Inflammatory macrophage treated with lipopolysaccharide for 1 hour (primary cell): ENCODE measurements around the gene F5.

Experiments used
- DNase-seq, 2 donors: peaks; one replicate each; pipeline ENCODE4 v3.0.0-alpha.2; 2020 to 2022

F5 gene

DNA sequence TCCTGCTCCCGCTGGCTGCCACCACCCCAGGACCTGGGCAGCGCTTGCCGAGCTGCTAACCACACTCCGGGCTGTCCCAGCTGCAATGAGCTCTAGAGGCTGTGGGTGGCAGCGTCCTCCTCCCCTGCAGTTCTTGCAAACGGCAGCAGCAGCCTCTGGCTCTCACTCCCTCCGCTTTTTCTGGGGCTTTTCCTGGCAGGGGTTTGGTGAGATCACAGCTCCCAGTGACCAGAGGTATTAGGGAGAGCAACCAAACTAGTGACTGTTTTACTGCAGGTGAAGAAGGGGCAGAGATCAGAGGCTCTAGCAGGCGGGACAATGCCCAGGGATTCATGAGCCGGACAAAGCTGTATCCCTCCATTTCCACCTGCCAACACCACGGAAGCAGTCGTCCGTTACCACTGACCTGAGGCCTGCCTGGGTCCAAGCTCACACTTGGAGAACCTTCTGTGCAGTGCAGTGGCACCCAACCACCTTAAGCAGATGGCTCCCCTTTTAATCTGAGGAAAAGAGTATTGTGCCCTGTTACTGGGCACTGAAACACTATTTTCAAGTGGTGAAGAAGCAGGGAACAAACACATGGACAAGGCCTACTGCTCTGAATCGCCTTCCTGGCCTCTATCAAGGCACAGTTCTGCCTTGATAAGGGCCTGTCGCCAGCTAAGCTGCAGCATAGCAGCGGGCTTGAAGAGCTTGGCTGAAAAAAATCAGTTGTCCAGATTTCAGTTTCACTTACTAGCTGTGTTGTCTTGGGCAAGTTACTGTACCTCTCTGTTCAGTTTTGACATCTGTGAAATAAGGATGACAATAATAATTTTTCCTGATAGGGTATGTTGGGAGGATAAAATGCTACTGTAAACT, at the start of gene F5:
Gene F5, minus strand, starts transcription at position 87 of the 861 bp plus-strand sequence. CDS start 95 bp downstream, outside the sequence.
- peak; percentile 83 to 87 for DNase-seq

GRCh38 chr1:169634877-169635276, 48.6 kb upstream of the F5 start:
- no peak for DNase-seq

DNA sequence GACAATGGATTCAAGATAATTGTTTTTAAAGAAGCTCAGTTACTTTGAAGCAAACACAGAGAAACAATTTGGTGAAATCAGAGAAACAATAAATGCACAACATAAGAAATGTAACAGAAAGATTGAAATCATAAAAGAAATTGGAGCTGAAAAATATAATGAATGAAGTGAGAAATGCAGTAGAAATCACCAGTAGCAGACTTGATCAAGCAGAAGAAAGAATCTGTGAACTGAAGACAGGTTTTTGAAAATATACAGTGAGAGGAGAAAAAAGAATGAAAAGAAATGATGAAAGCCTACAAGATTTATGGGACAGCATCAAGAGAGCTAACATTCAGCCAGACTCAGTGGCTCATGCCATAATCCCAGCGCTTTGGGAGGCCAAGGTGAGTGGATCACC, 47.9 kb upstream of the F5 start:
- no peak for DNase-seq

GRCh38 chr1:169631249-169631648, 45.0 kb upstream of the F5 start:
- no peak for DNase-seq

GRCh38 chr1:169630006-169630405, 43.7 kb upstream of the F5 start, which contains the start of gene SELP:
Gene SELP (minus strand): TSS chr1:169630124. CDS start chr1:169630074, 50 bp downstream.
- DNase-seq = no peak

DNA sequence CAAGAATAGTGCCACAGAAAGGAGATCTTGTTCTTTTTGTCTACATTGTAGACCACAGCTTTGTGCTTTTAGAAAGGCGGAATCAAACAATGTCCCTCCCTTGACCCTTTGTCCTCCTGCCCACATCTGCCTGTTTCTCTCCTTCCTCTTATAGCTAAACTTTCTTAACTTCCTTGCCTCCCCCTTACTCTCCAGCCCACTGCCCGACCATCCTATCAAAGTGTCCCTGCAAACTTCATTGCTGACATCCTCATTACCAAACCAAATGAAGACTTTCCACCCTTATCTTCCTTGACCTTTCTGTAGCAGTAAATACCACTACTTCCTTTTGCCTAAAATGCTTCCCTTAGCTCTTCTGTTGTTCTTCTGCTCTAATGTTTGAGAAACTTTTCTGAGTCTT, 38.6 kb upstream of the F5 start:
- no peak for DNase-seq

- no peak for DNase-seq
Measured at GRCh38 chr1:169624122-169624521, 37.8 kb upstream of the F5 start.

DNA sequence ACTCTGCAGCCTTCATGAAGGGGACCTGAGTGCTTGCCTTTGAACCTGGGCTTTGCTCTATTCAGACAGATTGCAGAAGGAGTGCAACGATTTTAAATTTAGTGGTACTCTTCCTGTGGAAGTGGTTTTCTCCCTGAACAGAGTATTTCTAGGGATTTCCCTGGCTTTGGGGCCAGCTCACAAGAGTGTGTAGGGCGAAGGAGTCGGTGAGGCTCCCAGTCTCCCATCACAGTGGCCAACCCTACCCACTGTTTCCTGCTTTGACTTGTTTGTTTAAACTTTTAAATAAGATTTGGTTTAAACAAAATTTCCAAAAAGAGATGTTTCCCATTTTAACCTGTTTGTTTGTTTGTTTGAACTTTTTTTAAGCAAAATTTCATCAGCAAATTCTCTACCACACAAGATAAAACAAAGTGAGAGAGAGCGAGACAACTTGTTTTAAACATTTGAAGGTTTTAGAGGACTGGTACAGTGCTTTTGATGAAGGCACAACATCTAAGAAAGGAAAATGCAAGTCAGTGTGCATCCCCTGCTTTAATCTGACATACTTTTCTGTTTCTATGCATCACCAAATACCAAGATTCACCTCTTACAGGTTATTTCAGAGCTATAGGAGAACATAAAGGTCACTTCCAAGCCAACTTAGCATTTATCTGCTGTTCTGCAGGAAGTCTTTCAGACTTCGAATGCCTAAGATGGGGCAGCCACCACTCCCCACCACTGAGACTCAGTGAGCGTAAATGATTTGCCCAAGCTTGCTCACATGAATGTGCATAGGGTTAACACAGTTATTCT, 37.0 kb upstream of the F5 start:
- DNase-seq = no peak

DNA sequence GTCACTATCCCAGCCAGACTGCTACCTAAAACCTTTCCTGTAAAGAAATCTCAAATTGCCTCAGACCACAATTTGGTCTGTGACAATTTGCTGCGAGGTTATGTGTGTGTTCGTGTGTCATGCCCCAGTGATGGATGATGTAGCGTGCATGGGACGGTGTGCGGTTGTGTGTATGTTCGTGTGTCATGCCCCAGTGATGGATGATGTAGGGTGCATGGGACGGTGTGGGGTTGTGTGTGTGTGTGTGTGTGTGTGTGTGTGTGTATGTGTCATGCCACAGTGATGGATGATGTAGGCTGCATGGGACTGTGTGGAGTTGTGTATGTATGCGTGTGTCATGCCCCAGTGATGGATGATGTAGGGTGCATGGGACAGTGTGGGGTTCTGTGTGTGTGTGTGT, 34.3 kb upstream of the F5 start:
- no peak for DNase-seq

GRCh38 chr1:169618367-169618766, 32.1 kb upstream of the F5 start:
- DNase-seq = no peak

- DNase-seq = no peak
Measured at GRCh38 chr1:169615803-169616202, 29.5 kb upstream of the F5 start.

DNA sequence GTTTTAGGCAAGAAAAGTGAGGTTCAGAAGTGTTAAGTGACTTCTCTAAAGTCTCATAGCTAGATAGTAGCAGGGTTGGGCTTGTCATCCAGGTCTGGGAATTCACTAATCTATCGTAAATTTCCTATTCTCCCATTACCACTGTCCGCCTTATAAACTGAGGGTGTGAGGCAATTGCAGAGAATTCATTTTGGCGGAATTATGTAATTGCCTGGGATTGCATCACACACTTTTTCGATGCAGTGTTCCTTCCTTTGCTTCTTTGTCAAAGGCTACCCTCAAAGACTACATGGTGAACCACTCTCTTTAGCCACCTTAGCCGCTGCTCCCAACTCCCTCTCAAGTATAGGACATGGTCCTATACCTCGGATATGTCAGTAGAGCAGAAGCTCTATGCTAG, 24.6 kb upstream of the F5 start:
- peak; percentile 25 to 71 for DNase-seq

GRCh38 chr1:169610108-169610507, 23.8 kb upstream of the F5 start:
- DNase-seq = no peak

GRCh38 chr1:169608226-169608625, 21.9 kb upstream of the F5 start:
- peak; percentile 45 to 63 for DNase-seq

DNA sequence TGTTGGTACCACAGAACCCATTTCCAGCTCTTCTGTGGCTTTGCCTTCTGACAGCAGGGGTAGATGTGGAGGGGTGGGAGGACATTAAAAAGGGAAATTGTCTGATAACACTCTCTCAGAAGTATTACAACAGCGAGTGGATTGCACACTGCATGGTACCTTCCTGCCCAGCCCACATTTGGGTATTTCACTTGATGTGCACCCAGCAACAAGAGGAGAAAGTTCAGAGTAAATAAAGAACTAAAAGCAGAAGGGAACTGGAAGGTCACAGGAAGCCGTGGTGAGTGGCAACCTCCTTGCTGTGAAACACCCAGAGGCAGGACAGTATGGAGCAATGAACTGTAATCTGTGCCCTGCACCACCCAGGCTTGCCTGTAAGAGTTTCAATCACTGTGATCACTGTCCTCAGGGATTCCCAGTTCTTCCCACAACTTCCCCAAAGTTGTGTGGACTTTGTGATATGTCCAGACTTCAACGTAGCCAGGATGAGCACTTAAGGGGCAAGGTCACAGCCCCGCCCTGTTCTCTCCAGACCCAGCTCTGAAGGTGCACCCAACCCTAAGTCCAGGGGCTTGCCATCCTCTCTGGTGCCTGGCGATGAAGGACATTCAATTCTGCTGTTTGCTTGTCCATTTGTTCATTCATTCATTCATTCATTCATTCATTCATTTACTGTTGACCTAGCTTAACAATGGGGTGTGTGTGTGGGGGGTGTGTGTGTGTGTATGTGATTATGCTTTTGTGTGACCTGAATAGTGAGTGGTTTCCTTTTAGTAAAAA, 18.7 kb upstream of the F5 start:
- DNase-seq = peak; percentile 86 to 98

DNA sequence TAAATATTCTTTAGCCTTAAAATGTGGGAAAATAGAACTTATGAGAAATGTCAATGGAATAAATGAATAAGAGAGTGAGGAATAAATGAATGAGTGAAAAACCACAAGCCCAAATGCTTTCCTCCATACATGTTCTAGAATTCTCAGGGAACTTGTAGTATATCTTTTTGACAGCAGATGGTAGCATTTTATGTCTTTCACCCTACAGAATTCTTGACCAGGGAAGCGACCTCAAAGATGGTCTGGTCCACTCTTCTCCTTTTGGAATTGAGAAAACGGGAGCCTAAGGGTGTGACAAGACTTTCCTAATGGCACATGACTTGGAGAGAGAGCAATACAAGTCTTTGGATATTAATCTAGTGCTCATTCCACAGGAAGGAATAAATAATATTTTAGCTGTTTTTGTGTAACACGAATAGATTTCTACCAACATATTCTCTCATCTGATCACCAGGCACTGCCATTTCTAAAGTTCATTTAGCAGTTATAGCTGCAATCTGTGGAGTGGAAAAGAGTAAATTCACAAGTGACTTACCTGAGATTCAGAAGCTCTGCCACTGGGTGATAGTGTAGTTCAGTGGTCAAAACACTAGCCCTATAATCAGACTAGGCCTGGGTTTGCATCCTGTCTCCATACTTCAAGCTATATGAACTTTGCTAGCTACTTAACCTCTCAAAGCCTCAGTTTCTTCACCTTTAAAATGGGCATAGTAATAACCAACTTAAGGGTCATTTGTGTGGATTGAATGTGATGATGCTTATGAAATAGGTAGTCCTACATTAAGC, 15.0 kb upstream of the F5 start:
- peak; percentile 43 to 75 for DNase-seq

GRCh38 chr1:169595764-169596711, 9.8 kb upstream of the F5 start:
- DNase-seq = no peak

DNA sequence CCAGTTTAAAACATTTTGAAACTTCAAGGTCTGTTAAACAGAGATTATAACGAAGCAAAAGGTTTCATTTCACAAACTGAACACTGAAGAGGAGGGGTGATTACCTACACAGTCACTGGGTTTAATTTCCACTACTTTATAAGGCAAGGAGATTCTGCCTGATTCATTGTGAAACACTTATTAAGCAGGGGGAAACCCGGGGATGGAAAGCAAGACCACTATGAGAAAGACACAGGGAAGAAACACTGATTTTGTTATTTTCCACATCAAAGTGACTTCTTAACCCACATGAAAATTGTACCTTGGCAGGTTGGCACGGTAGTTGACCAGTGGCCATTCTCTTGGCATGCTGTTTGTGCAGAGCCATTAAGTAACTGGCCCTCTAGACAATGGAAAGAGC, 8.1 kb upstream of the F5 start:
- DNase-seq = no peak

- no peak for DNase-seq
Measured at GRCh38 chr1:169590932-169591331, 4.7 kb upstream of the F5 start.

GRCh38 chr1:169588785-169589485, 2.7 kb upstream of the F5 start:
- DNase-seq = no peak
